WI38 (cell line): ENCODE data around the gene RDH8.

Experiments used
- H3K4me3 ChIP-seq: 2 replicates; pipeline ENCODE4 v1.5.1; 2011; ENCODE audit warnings: low read depth, mild to moderate bottlenecking, control low read depth, low read length
- CTCF ChIP-seq: IDR thresholded peaks from 2 replicates; pipeline ENCODE4 v1.5.1; 2012; ENCODE audit warnings: low read depth, mild to moderate bottlenecking, control low read depth, low read length

Gene RDH8

GRCh38 chr19:10005632-10006334, 7.5 kb upstream of the RDH8 start:
- no peak overlapping the region for H3K4me3 ChIP-seq
- TF ChIP-seq CTCF, result no peak

- H3K4me3 ChIP-seq, result no peak overlapping the region
- TF ChIP-seq CTCF, result no peak
Observed at GRCh38 chr19:10006335-10006708, 7.0 kb upstream of the RDH8 start.

GRCh38 chr19:10006752-10007323, 6.4 kb upstream of the RDH8 start:
- no peak for TF ChIP-seq CTCF
- H3K4me3 ChIP-seq, result no peak overlapping the region

- no peak overlapping the region for H3K4me3 ChIP-seq
- TF ChIP-seq CTCF, result no peak
Observed at GRCh38 chr19:10007371-10008183, 5.7 kb upstream of the RDH8 start.

GRCh38 chr19:10008184-10008765, 5.0 kb upstream of the RDH8 start:
- TF ChIP-seq CTCF, result no peak

GRCh38 chr19:10009714-10010224, 3.5 kb upstream of the RDH8 start:
- peak overlapping the region; percentile 24 for H3K4me3 ChIP-seq
- TF ChIP-seq CTCF, result no peak

More at GRCh38 chr19:10008184-10008765, 5.0 kb upstream of the RDH8 start:
- H3K4me3 ChIP-seq, result no peak overlapping the region
